ENCODE measurements around the gene MYLK. TPM values are rescaled to one million over a fixed set of nuclear protein-coding genes. Genes with fewer than 3 reads are reported as not detected.

Gene MYLK
- polyA plus RNA-seq, 3 donors, result 0.35 to 1.3 (median 0.51) TPM

- Histone ChIP-seq H2AFZ (ENCODE audit: insufficient read depth, low read depth, low read length, poor library complexity, severe bottlenecking) (no peak overlapping the region), H3K4me3 (replicated peaks in 1 of 3; ENCODE audit: low read depth in 2 of 3, low read length in 3 of 3) (no peak overlapping the region), H3K36me3 (replicated peaks in 1 of 2; ENCODE audit: control insufficient read depth in 1 of 2, insufficient read depth in 2 of 2, low read length in 2 of 2) (no peaks in the 10 kb centered on the region), H3K9me3 (replicated peaks in 1 of 2; ENCODE audit: control insufficient read depth in 1 of 2, insufficient read depth in 1 of 2, low read length in 2 of 2) (no peaks in the 10 kb centered on the region), H4K20me1 (ENCODE audit: insufficient read depth, low read length) (no peaks in the 10 kb centered on the region), H3K4me2 (replicated peaks; ENCODE audit: extremely low read depth, low read length, poor library complexity, severe bottlenecking) (no peak overlapping the region), H3K27me3 (ENCODE audit: control insufficient read depth in 2 of 2, insufficient read depth in 2 of 2, low read length in 2 of 2) (no peaks in the 10 kb centered on the region), H3K4me1 (ENCODE audit: control insufficient read depth in 1 of 2, insufficient read depth in 2 of 2, low read length in 2 of 2) (no peaks in the 10 kb centered on the region), H3K27ac (ENCODE audit: low read depth in 1 of 2, low read length in 2 of 2) (no peak overlapping the region), H3K79me2 (ENCODE audit: insufficient read depth, low read length) (no peaks in the 10 kb centered on the region), H3K9ac (ENCODE audit: insufficient read depth, low read length, poor library complexity, severe bottlenecking) (no peak overlapping the region)
- DNase-seq, result no peak
- peaks cover 3% of the 10 kb centered on the region for H3K4me1 Mint-ChIP-seq
- H3K27me3 Mint-ChIP-seq (ENCODE audit: low read depth in 3 of 3), result peaks cover 1 to 2% (median 2%) of the 10 kb centered on the region in 3 donors
- H3K36me3 Mint-ChIP-seq, result no peaks in the 10 kb centered on the region
- H3K27ac Mint-ChIP-seq, result no peak overlapping the region
- no CpG with 5 or more reads among the region's 3 CpGs for WGBS (ENCODE audit: insufficient coverage)
- H3K4me3 Mint-ChIP-seq, result no peak overlapping the region
- intact Hi-C loops (cut with micrococcal nuclease), result no loop called here
- TF ChIP-seq CTCF (IDR thresholded peaks at IDR 0.05), result no peak
- peaks cover 0 to 2% (median 0%) of the 10 kb centered on the region in 7 donors for H3K9me3 Mint-ChIP-seq
Measured at GRCh38 chr3:123785602-123786001, 98.5 kb downstream of the MYLK start.

- H3K27ac Mint-ChIP-seq, result no peak overlapping the region
- H3K4me2 ChIP-seq (replicated peaks; ENCODE audit: extremely low read depth, low read length, poor library complexity, severe bottlenecking), result no peak overlapping the region
- H2AFZ ChIP-seq (ENCODE audit: insufficient read depth, low read depth, low read length, poor library complexity, severe bottlenecking), result no peak overlapping the region
Measured at GRCh38 chr3:123783811-123784210, 100.3 kb downstream of the MYLK start.

More at GRCh38 chr3:123783811-123784210, 100.3 kb downstream of the MYLK start:
- H4K20me1 ChIP-seq (ENCODE audit: insufficient read depth, low read length), result no peaks in the 10 kb centered on the region
- H3K9ac ChIP-seq (ENCODE audit: insufficient read depth, low read length, poor library complexity, severe bottlenecking), result no peak overlapping the region
- intact Hi-C loops (cut with micrococcal nuclease), result no loop called here
- H3K79me2 ChIP-seq (ENCODE audit: insufficient read depth, low read length), result no peaks in the 10 kb centered on the region
- H3K27me3 ChIP-seq (ENCODE audit: control insufficient read depth in 2 of 2, insufficient read depth in 2 of 2, low read length in 2 of 2), result no peaks in the 10 kb centered on the region
- H3K36me3 ChIP-seq (replicated peaks in 1 of 2; ENCODE audit: control insufficient read depth in 1 of 2, insufficient read depth in 2 of 2, low read length in 2 of 2), result no peaks in the 10 kb centered on the region
- H3K9me3 ChIP-seq (replicated peaks in 1 of 2; ENCODE audit: control insufficient read depth in 1 of 2, insufficient read depth in 1 of 2, low read length in 2 of 2), result no peaks in the 10 kb centered on the region
- TF ChIP-seq CTCF (IDR thresholded peaks at IDR 0.05), result no peak
- no peak overlapping the region for H3K4me3 ChIP-seq (replicated peaks in 1 of 3; ENCODE audit: low read depth in 2 of 3, low read length in 3 of 3)
- Mint-ChIP-seq H3K9me3 (peaks cover 0 to 2% (median 0%) of the 10 kb centered on the region in 7 donors), H3K36me3 (no peaks in the 10 kb centered on the region), H3K4me3 (no peak overlapping the region), H3K4me1 (peaks cover 3% of the 10 kb centered on the region), H3K27me3 (ENCODE audit: low read depth in 3 of 3) (peaks cover 0 to 6% (median 2%) of the 10 kb centered on the region in 3 donors)
- WGBS (ENCODE audit: insufficient coverage), result 100% methylated on average over 2 of the region's 4 CpGs
- no peaks in the 10 kb centered on the region for H3K4me1 ChIP-seq (ENCODE audit: control insufficient read depth in 1 of 2, insufficient read depth in 2 of 2, low read length in 2 of 2)
- no peak for DNase-seq
- H3K27ac ChIP-seq (ENCODE audit: low read depth in 1 of 2, low read length in 2 of 2), result no peak overlapping the region

Measured in CD14-positive monocyte (primary cell).